ENCODE measurements around the gene ANO1.

The ANO1 gene

DNA sequence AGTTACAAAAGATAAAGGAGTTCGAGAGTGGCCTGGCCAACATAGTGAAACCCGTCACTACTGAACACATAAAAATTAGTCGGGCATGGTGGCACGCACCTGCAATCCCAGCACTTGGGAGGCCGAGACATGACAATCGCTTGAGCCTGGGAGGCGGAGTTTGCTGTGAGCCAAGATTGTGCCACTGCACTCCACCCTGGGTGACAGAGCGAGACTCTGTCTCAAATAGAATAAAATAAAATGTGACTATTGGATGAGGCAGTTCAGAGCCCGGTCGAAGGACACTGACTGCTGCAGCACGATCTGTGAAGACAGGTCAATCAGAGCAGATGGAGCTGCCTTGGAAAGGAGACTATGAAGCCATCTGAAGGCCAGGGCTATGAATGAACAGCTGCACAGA, 37.7 kb upstream of the ANO1 start:
- DNase-seq (no peak), ATAC-seq (replicated peaks) (no peak)
- peaks cover 3% of the 10 kb centered on the region in 2 donors for H3K36me3 Mint-ChIP-seq
- H3K4me1 Mint-ChIP-seq, result no peaks in the 10 kb centered on the region
- H3K27ac Mint-ChIP-seq, result no peak overlapping the region
- peaks cover 22 to 33% of the 10 kb centered on the region in 2 donors for H3K9me3 Mint-ChIP-seq
- H3K4me3 Mint-ChIP-seq, result no peak overlapping the region
- H3K27me3 Mint-ChIP-seq, result peaks cover 9 to 11% of the 10 kb centered on the region in 2 donors

DNA sequence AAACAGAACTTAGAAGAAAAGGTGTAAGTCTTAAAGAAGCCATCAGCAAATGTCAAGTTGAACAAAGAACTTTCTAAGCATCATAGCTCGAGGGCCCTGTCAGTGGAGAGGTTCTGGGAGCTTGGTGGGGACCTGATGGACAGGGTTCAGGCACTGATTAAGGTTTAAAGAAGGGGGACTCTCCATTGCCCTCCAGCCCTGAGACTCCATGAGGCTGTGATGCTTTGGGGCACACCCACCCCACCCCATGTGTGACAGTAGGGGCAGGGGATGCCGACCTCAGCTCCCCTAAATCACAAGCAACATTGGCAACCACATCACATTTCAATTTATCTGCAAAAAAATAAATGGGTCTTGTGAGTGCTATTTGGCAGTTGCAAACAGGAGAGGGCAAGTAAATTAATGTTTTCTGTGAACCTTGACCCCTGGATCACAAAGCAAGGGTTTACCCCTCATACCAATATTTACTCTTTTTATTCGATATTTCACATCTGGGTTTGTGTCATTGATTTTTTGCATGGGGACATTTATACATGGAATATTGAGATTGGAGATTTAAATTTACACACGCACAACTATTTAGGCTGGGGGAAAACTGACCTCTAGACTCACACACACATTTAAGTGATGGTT, 37.1 kb upstream of the ANO1 start:
- DNase-seq (no peak), ATAC-seq (replicated peaks) (no peak)
- Mint-ChIP-seq H3K36me3 (peaks cover 3% of the 10 kb centered on the region in 2 donors), H3K27ac (no peak overlapping the region), H3K4me3 (no peak overlapping the region), H3K27me3 (peaks cover 15% of the 10 kb centered on the region in 2 donors), H3K9me3 (peaks cover 23 to 32% of the 10 kb centered on the region in 2 donors), H3K4me1 (no peaks in the 10 kb centered on the region)

DNA sequence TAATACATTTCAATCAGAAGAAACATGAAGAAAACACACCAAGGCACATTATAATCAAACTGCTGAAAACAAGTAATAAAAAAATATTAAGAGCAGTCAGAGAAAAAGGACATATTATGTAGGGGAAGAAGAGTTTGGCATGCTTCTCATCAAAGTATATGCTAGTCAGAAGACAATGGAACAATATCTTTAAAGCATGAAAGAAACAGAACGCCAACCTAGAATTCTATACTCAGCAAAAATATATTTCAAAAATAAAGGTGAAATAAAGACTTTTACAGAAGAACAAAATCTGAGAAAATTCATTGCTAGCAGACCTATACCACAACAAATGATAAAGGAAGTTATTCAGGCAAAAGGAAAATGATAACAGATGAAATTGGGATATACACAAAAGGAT, 34.6 kb upstream of the ANO1 start:
- no peak for DNase-seq
- Mint-ChIP-seq H3K36me3 (peaks cover 3% of the 10 kb centered on the region in 2 donors), H3K4me1 (no peaks in the 10 kb centered on the region), H3K9me3 (peaks cover 18% of the 10 kb centered on the region in 2 donors), H3K27ac (no peak overlapping the region), H3K27me3 (peaks cover 17 to 22% of the 10 kb centered on the region in 2 donors), H3K4me3 (no peak overlapping the region)
- no peak for ATAC-seq (replicated peaks)

DNA sequence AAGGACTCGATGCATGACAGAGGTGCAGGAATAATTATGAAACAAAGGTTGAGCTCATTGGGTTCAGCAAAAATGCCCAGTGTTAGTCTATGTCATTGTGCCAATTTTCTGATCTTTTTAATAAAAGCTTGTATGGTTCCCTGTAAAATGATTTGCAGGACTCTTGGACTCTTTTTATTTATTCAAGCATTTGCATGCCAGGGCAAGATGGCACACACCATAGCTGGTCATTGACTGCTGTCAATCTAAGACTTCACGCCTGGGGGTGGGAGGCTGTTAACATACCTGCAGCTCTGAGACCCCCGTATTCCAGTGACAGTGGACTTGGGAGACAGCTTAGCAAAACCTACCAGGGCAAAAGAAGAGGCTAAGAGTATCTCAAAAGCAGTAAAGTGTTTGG, 32.0 kb upstream of the ANO1 start:
- H3K36me3 Mint-ChIP-seq, result peaks cover 0 to 3% of the 10 kb centered on the region in 2 donors
- peaks cover 24 to 40% of the 10 kb centered on the region in 2 donors for H3K27me3 Mint-ChIP-seq
- no peaks in the 10 kb centered on the region for H3K4me1 Mint-ChIP-seq
- H3K4me3 Mint-ChIP-seq, result no peak overlapping the region
- DNase-seq (no peak), ATAC-seq (replicated peaks) (no peak)
- H3K27ac Mint-ChIP-seq, result no peak overlapping the region
- H3K9me3 Mint-ChIP-seq, result peaks cover 13 to 15% of the 10 kb centered on the region in 2 donors

DNA sequence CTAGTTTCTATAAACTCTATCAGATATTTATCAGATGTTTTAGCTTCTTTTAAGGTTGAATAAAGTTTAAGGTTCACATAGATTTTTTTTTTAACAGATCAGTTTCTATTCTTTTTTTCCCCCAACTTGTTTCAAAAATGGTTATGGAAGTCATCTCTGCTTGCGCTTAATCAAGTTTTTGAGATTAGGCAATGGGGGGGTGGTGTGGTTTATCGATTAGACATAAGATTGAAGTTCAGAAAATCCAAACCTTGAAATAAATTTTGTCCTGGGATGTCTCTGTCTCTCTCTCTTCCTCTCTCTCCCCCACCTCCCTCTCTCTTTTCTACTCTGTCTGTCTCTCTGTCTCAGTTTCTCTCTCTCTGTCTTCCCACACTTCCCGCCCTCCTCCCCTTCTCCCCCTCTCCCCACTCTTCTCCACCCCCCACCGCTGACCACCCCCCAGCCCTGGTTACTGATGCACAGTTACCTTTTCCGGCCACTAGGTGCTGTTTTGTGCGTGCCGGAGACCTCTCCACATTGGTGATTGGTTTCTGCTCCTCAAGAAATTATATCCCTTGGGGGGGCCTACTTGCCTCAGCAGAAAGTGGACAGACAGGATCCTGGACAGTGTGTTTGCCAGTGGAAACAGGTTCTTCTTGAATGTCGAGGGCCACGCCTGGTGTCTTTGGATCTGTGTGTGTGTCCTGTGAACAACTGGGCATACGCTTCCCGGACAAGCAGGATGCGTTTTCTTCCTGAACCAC, 29.7 kb upstream of the ANO1 start:
- ATAC-seq (replicated peaks) (no peak), DNase-seq (no peak)
- no peaks in the 10 kb centered on the region for H3K36me3 Mint-ChIP-seq
- peaks cover 36 to 51% of the 10 kb centered on the region in 2 donors for H3K27me3 Mint-ChIP-seq
- no peaks in the 10 kb centered on the region for H3K4me1 Mint-ChIP-seq
- no peak overlapping the region for H3K4me3 Mint-ChIP-seq
- H3K27ac Mint-ChIP-seq, result no peak overlapping the region
- peaks cover 0 to 3% of the 10 kb centered on the region in 2 donors for H3K9me3 Mint-ChIP-seq

DNA sequence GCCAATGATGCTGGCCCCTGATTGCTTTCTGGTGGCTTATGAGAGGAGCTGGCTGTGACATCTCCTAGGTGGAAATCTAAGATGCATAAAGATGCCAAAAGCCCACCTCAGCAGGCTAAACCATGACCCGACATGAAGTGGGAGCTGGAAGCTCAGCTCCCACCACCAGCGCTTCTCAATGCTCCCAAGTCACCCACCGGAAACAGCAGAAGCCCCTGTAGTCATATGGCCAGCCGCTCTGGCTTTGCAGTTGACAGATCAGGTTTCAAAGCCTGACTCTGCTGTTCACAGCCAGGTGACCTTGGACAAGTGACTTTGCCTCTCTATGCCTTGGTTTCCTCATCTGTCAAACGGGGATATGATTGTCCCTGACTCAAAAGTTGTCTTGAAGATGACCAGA, 29.1 kb upstream of the ANO1 start:
- Mint-ChIP-seq H3K4me1 (no peaks in the 10 kb centered on the region), H3K9me3 (peaks cover 0 to 3% of the 10 kb centered on the region in 2 donors), H3K27ac (no peak overlapping the region), H3K27me3 (peaks cover 39 to 51% of the 10 kb centered on the region in 2 donors), H3K36me3 (no peaks in the 10 kb centered on the region), H3K4me3 (no peak overlapping the region)
- DNase-seq (no peak), ATAC-seq (replicated peaks) (no peak)

DNA sequence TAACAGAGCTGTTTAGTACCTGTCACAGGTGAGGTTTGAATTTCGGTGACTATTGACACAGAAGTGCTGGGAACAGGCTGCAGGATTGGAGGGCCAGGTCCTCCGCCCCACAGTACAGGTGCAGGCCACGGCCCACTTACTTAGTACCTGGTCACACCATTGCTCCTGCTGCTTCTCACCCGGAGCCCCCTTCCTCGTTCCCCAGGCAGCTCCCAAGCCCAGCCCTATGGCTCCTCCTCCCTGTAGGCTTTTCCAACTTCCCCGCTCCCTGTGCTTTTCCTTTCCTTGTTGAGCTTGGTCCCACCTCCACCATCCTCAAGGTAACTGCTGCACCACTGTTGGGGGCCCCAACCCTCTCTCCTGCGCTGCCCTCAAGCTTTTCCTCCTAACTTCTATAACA, 27.9 kb upstream of the ANO1 start:
- no peak for ATAC-seq (replicated peaks)
- no peaks in the 10 kb centered on the region for H3K36me3 Mint-ChIP-seq
- H3K4me3 Mint-ChIP-seq, result no peak overlapping the region
- H3K4me1 Mint-ChIP-seq, result no peaks in the 10 kb centered on the region
- peaks cover 42 to 50% of the 10 kb centered on the region in 2 donors for H3K27me3 Mint-ChIP-seq
- peaks cover 0 to 3% of the 10 kb centered on the region in 2 donors for H3K9me3 Mint-ChIP-seq
- no peak overlapping the region for H3K27ac Mint-ChIP-seq
- no peak for DNase-seq

DNA sequence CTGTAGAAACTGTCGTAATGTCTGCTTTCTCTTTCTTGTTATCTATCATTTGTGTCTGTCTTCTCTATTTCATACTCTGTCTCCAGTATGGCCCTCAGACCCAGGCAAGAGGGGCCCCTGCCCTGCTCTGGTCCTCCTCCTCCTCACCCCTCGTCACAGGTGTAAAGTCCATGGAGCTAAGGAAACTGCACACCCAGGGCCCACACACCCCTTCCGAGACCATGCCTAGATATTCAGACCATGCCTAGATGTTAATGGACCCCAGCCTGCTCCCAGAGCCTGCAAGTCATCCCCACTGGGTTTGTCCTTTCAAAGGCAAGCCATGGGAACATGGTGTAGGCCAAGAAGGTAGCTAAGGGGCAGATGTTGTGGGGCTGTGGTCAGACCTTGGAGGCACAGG, 24.1 kb upstream of the ANO1 start:
- Mint-ChIP-seq H3K4me1 (no peaks in the 10 kb centered on the region), H3K27ac (no peak overlapping the region), H3K4me3 (no peak overlapping the region), H3K36me3 (no peaks in the 10 kb centered on the region), H3K27me3 (peaks cover 43 to 56% of the 10 kb centered on the region in 2 donors), H3K9me3 (peaks cover 9% of the 10 kb centered on the region in 2 donors)
- DNase-seq, result no peak
- no peak for ATAC-seq (replicated peaks)

DNA sequence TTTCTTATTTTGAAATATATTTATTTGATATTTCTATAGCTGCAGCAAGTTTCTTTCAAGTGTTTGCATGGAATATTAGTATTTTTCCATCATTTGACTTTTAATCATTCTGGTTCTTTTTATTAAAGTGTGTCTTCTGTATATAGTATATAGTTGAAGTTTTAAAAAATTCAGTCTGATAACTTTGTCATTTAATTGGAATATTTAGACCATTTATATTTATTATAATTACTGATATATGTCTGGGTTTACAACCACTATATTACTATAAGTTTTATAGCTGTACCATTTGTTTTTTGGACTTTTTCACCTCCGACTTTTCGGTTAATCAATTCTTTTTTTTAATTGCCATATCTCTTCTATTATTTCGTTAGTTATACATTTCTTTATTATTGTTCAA, 22.7 kb upstream of the ANO1 start:
- Mint-ChIP-seq H3K27me3 (peaks cover 34 to 44% of the 10 kb centered on the region in 2 donors), H3K9me3 (peaks cover 9% of the 10 kb centered on the region in 2 donors), H3K36me3 (no peaks in the 10 kb centered on the region), H3K27ac (no peak overlapping the region), H3K4me1 (no peaks in the 10 kb centered on the region), H3K4me3 (no peak overlapping the region)
- DNase-seq, result no peak
- ATAC-seq (replicated peaks), result no peak

DNA sequence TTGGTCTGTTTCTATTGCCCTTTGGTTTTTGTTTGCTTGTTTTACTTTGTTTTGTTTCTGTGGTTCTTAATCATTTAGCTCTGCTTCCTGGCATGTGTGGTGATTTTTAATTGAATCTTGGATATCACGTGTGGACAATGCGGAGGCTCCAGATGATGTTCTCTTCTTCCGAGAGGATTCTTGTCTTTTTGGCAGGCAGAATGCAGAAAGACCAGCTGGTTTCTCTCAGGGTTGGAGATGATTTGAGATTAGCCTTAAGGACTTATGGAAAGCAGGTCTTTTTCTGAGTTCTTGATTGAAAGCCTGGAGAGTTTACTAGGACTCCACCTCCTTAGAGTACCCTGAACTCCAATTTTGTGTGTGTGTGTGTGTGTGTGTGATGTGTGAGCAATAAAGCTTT, 21.0 kb upstream of the ANO1 start:
- Mint-ChIP-seq H3K4me3 (no peak overlapping the region), H3K9me3 (peaks cover 9% of the 10 kb centered on the region in 2 donors), H3K36me3 (no peaks in the 10 kb centered on the region), H3K4me1 (no peaks in the 10 kb centered on the region), H3K27me3 (peaks cover 27 to 34% of the 10 kb centered on the region in 2 donors), H3K27ac (no peak overlapping the region)
- DNase-seq (no peak), ATAC-seq (replicated peaks) (no peak)

DNA sequence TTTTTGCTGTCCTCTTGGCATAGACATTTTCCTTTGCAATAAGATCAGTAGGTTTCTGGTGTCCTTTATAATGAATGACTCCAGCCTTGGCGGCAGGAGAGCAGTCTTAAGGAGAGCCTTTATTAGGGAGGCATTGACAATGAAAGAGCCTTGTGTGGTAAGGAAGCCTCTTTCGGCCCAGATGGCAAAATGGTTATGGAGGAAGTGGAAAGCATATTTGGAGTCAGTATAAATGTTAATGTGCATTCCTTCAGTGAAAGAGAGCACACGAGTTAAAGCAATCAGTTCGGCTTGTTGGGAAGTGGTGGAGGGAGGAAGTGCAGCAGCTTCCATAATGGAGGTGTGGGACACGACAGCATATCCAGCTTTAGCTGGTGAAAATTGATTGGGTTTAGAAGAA, 18.1 kb upstream of the ANO1 start:
- DNase-seq, result no peak
- peaks cover 24 to 32% of the 10 kb centered on the region in 2 donors for H3K27me3 Mint-ChIP-seq
- ATAC-seq (replicated peaks), result no peak

DNA sequence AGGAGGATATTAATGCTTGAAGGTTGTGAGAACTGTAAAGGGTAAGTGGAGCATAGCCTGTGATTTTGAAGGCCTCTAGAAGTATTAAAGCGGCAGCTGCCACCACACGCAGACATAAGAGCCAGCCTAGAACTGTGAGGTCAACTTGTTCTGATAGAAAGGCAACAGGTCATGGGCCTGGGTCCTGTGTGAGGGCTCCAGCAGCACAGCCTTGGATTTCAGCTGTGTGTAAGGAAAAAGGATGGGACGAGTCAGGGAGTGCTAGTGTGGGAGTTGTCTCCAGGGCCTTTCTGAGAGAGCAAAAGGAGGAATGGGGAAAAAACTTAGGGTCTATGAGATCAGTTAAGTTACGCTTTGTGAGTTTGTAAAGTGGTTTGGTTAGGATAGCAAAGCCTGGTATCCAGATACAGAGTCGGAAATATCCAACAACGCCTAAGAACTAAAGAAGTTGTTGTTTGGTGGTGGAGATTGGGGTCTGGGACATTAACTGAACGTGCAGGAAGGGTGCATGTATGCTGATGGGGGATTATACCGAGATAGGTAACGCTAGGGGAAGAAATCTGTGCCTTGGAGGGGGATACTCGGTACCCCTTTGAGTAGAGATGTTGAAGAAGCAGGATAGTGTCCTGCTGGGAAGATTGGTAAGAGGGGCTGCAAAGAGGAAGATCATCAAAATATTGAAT, 17.4 kb upstream of the ANO1 start:
- no peak overlapping the region for H3K4me3 Mint-ChIP-seq
- H3K4me1 Mint-ChIP-seq, result no peaks in the 10 kb centered on the region
- no peak for DNase-seq

More for the DNA sequence above, 18.1 kb upstream of the ANO1 start:
- no peak overlapping the region for H3K4me3 Mint-ChIP-seq
- H3K9me3 Mint-ChIP-seq, result peaks cover 9% of the 10 kb centered on the region in 2 donors
- no peaks in the 10 kb centered on the region for H3K36me3 Mint-ChIP-seq
- no peak overlapping the region for H3K27ac Mint-ChIP-seq
- H3K4me1 Mint-ChIP-seq, result no peaks in the 10 kb centered on the region

DNA sequence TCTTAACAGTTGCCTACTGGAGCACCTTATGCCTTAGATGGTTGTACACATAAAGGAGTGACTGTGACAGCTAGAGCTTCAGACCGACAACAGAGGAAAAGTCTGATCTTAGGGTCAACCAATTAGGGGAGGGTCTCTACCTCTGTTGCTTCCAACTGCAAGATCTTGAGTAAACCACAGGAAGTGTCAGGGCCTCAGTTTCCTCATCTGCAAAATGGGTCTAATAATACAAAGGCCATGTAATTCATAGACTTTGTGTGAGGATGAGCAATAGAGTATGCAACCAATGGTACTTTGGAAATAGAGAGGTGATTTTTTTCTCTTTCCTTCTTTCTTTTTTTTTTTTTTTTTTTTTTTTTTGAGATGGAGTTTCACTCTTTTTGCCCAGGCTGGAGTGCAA, 16.4 kb upstream of the ANO1 start:
- Mint-ChIP-seq H3K27me3 (peaks cover 32 to 39% of the 10 kb centered on the region in 2 donors), H3K4me3 (no peak overlapping the region), H3K36me3 (no peaks in the 10 kb centered on the region), H3K27ac (no peak overlapping the region), H3K9me3 (peaks cover 4 to 7% of the 10 kb centered on the region in 2 donors), H3K4me1 (no peaks in the 10 kb centered on the region)
- no peak for DNase-seq
- ATAC-seq (replicated peaks), result no peak

More for the DNA sequence above, 17.4 kb upstream of the ANO1 start:
- ATAC-seq (replicated peaks), result no peak
- Mint-ChIP-seq H3K27ac (no peak overlapping the region), H3K36me3 (no peaks in the 10 kb centered on the region), H3K9me3 (peaks cover 8 to 9% of the 10 kb centered on the region in 2 donors), H3K27me3 (peaks cover 29 to 39% of the 10 kb centered on the region in 2 donors)

DNA sequence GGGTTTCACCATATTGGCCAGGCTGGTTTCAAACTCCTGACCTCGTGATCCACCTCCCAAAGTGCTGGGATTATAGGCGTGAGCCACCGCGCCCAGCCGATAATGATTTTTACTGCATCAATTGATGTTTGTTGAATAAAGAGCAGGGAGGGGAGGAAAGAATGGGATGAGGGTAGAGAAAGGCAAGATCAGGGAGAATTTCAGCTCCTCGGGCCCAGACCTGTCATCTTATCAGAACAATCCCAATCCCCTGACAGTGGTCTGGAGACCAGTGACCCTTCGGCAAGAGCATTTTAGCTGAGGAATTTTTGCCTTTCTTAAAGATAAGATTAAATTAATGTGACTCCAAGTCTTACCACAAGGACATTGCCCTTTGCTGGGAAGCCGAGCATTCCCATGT, 15.0 kb upstream of the ANO1 start:
- ATAC-seq (replicated peaks) (no peak), DNase-seq (no peak)
- H3K27me3 Mint-ChIP-seq, result peaks cover 24 to 33% of the 10 kb centered on the region in 2 donors
- H3K36me3 Mint-ChIP-seq, result no peaks in the 10 kb centered on the region
- H3K9me3 Mint-ChIP-seq, result no peaks in the 10 kb centered on the region
- H3K27ac Mint-ChIP-seq, result no peak overlapping the region
- H3K4me1 Mint-ChIP-seq, result no peaks in the 10 kb centered on the region
- H3K4me3 Mint-ChIP-seq, result no peak overlapping the region
